HCT116 (cell line): ENCODE measurements around the gene CENPH. TPM values are rescaled to one million over a fixed set of nuclear protein-coding genes. Genes with fewer than 3 reads are reported as not detected.

ENCODE experiments used
- ATAC-seq: fragments of 200-7000 bp; cut with Tn5 transposase; 2 replicates; pipeline ENCODE4 v1.9.1; 2020; ENCODE audit warnings: mild to moderate bottlenecking, moderate library complexity
- BruUV-seq: library from RNA; stranded (reverse); fragments of 400-500 nt; replicated peaks from 2 replicates; lab custom pipeline; 2021; lab: Mats Ljungman, UMichigan
- CTCF ChIA-PET: fragments of 300-600 bp; sonication (Branson Sonifier 250); formaldehyde crosslinking; loops from one replicate; lab custom pipeline; 2021; ENCODE audit warnings: antibody characterized with exemption; lab: Charles Lee
- POLR2A ChIA-PET: fragments of 300-600, 350-600 bp; sonication (Branson Sonifier 250); formaldehyde crosslinking; loops from one replicate; lab custom pipeline; 2021; ENCODE audit warnings: antibody characterized with exemption; lab: Charles Lee
- RAD21 ChIA-PET, 2 experiments: fragments of 300-600 bp; sonication (Branson Sonifier 250); formaldehyde crosslinking; loops; one replicate each; lab custom pipeline; 2023; ENCODE audit warnings: low total read pairs in 2 of 2; ENCODE audit not compliant: uncharacterized antibody in 2 of 2, unreplicated experiment in 2 of 2, low non-redundant PET in 1 of 2; lab: Charles Lee
- DNase-seq: peaks from one replicate; pipeline ENCODE4 v3.0.0-alpha.2; 2010; ENCODE audit warnings: low read depth, low spot score
- H2AFZ ChIP-seq: fragments of 200-600 bp; shearing (Covaris generic), sonication (generic); 2 replicates; pipeline ENCODE4 v1.6.1; 2017; ENCODE audit warnings: low read depth, mixed run types, mixed read lengths, antibody characterized with exemption, low read length; ENCODE audit not compliant: poor library complexity, severe bottlenecking
- H3K27ac ChIP-seq: 2 replicates; pipeline ENCODE4 v1.5.1; 2012; ENCODE audit warnings: low read depth, low read length
- H3K27me3 ChIP-seq: fragments of 200-600 bp; sonication (generic); 2 replicates; pipeline ENCODE4 v1.6.1; 2016; ENCODE audit warnings: mixed run types, low read length, mixed read lengths; ENCODE audit not compliant: insufficient read depth
- H3K36me3 ChIP-seq, 2 experiments: fragments of 200-500 bp in 1 of 2; fragments of 200-600 bp in 1 of 2; sonication (Bioruptor generic) in 1 of 2; sonication (generic) in 1 of 2; 2 replicates each; pipeline versions ENCODE4 v1.5.1 to v1.6.1; 2014 to 2016; ENCODE audit warnings: low read length in 2 of 2, inconsistent platforms in 1 of 2, mixed read lengths in 1 of 2, mixed run types in 1 of 2; ENCODE audit not compliant: insufficient read depth in 2 of 2, control insufficient read depth in 1 of 2
- H3K4me1 ChIP-seq, 2 experiments: fragments of 200-600 bp in 1 of 2; sonication (generic) in 1 of 2; 2 replicates each; pipeline versions ENCODE4 v1.5.1 to v1.6.1; 2012 to 2017; ENCODE audit warnings: low read length in 2 of 2, inconsistent platforms in 1 of 2, mild to moderate bottlenecking in 1 of 2, mixed read lengths in 1 of 2, mixed run types in 1 of 2, moderate library complexity in 1 of 2; ENCODE audit not compliant: insufficient read depth in 2 of 2, control insufficient read depth in 1 of 2
- H3K4me2 ChIP-seq: fragments of 200-600 bp; sonication (generic); 2 replicates; pipeline ENCODE4 v1.6.1; 2017; ENCODE audit warnings: mixed run types, low read length, mixed read lengths
- H3K4me3 ChIP-seq, 2 experiments: fragments of 200-600 bp in 1 of 2; sonication (generic) in 1 of 2; replicated peaks in 1 of 2; 2 replicates each; pipeline ENCODE4 v1.5.1; 2011 to 2016; ENCODE audit warnings: low read length in 2 of 2, control low read depth in 1 of 2, low read depth in 1 of 2, mild to moderate bottlenecking in 1 of 2, mixed read lengths in 1 of 2, mixed run types in 1 of 2
- H3K79me2 ChIP-seq: fragments of 200-600 bp; sonication (generic); 2 replicates; pipeline ENCODE4 v1.6.1; 2017; ENCODE audit warnings: mild to moderate bottlenecking, mixed run types, low read length, moderate library complexity, mixed read lengths; ENCODE audit not compliant: insufficient read depth
- H3K9ac ChIP-seq: fragments of 200-600 bp; sonication (generic); 2 replicates; pipeline ENCODE4 v1.6.1; 2016; ENCODE audit warnings: low read length, mixed read lengths
- H3K9me2 ChIP-seq: fragments of 200-600 bp; sonication (generic), shearing (Covaris generic); 2 replicates; pipeline ENCODE4 v1.6.1; 2017; ENCODE audit warnings: mixed run types, mild to moderate bottlenecking, moderate library complexity; ENCODE audit not compliant: insufficient read depth
- H3K9me3 ChIP-seq, 2 experiments: fragments of 200-500 bp in 1 of 2; fragments of 200-600 bp in 1 of 2; sonication (Bioruptor generic) in 1 of 2; sonication (generic) in 1 of 2; 2 replicates each; pipeline ENCODE4 v1.6.1; 2014 to 2017; ENCODE audit warnings: low read length in 2 of 2, mixed read lengths in 2 of 2, inconsistent platforms in 1 of 2, low read depth in 1 of 2, mild to moderate bottlenecking in 1 of 2, mixed run types in 1 of 2, moderate library complexity in 1 of 2; ENCODE audit not compliant: control insufficient read depth in 1 of 2, insufficient read depth in 1 of 2
- H4K20me1 ChIP-seq: fragments of 200-600 bp; sonication (generic), shearing (Covaris generic); 2 replicates; pipeline ENCODE4 v1.6.1; 2017; ENCODE audit warnings: mixed run types, mild to moderate bottlenecking, moderate library complexity; ENCODE audit not compliant: insufficient read depth
- CBX3 ChIP-seq: IDR thresholded peaks from 2 replicates; pipeline ENCODE4 v1.6.1; 2012; ENCODE audit warnings: low read depth
- CEBPB ChIP-seq: IDR thresholded peaks from 2 replicates; pipeline ENCODE4 v1.6.1; 2012; ENCODE audit warnings: low read depth
- CTCF ChIP-seq, 3 experiments: fragments of 200-600 bp in 1 of 3; sonication (generic) in 1 of 3; IDR thresholded peaks in 2 of 3; conservative IDR thresholded peaks in 1 of 3; 2 replicates each; pipeline ENCODE4 v1.5.1; 2012 to 2017; ENCODE audit warnings: low read depth in 2 of 3, low read length in 2 of 3, antibody characterized with exemption in 1 of 3, borderline replicate concordance in 1 of 3, control low read depth in 1 of 3, mild to moderate bottlenecking in 1 of 3, mixed read lengths in 1 of 3, mixed run types in 1 of 3, moderate library complexity in 1 of 3; ENCODE audit not compliant: insufficient read depth in 1 of 3
- EZH2 ChIP-seq: fragments of 200-600 bp; sonication (generic); IDR thresholded peaks from 2 replicates; pipeline ENCODE4 v1.6.1; 2017; ENCODE audit warnings: antibody characterized with exemption, mixed run types
- EZH2phosphoT487 ChIP-seq: fragments of 200-600 bp; IDR thresholded peaks from 2 replicates; pipeline ENCODE4 v1.6.1; 2018; ENCODE audit warnings: antibody characterized with exemption, borderline replicate concordance
- FOSL1 ChIP-seq: IDR thresholded peaks from 2 replicates; pipeline ENCODE4 v1.6.1; 2012; ENCODE audit warnings: low read depth
- JUND ChIP-seq: IDR thresholded peaks from 2 replicates; pipeline ENCODE4 v1.6.1; 2012
- POLR2AphosphoS5 ChIP-seq: IDR thresholded peaks from 2 replicates; pipeline ENCODE4 v1.6.1; 2011; ENCODE audit warnings: mild to moderate bottlenecking, low read depth, low read length, moderate library complexity
- RAD21 ChIP-seq: IDR thresholded peaks from 2 replicates; pipeline ENCODE4 v1.6.1; 2012; ENCODE audit warnings: low read depth, mild to moderate bottlenecking
- REST ChIP-seq: IDR thresholded peaks from 2 replicates; pipeline ENCODE4 v1.6.1; 2012; ENCODE audit warnings: low read depth
- SIN3A ChIP-seq: IDR thresholded peaks from 2 replicates; pipeline ENCODE4 v1.6.1; 2012; ENCODE audit warnings: low read depth
- SP1 ChIP-seq: IDR thresholded peaks from 2 replicates; pipeline ENCODE4 v1.6.1; 2012; ENCODE audit warnings: low read depth
- SRF ChIP-seq: IDR thresholded peaks from 2 replicates; pipeline ENCODE4 v1.6.1; 2012; ENCODE audit warnings: low read depth
- YY1 ChIP-seq: IDR thresholded peaks from 2 replicates; pipeline ENCODE4 v1.6.1; 2011; ENCODE audit warnings: low read length, low read depth, moderate library complexity, mild to moderate bottlenecking; ENCODE audit not compliant: insufficient replicate concordance; ENCODE audit errors: extremely low read depth
- ZFX ChIP-seq: fragments of 450-650 bp; IDR thresholded peaks from 2 replicates; pipeline ENCODE4 v1.6.1; 2017
- intact Hi-C: fragments of 100-400 bp; cut with micrococcal nuclease; formaldehyde crosslinking; loops from 2 replicates; pipeline ENCODE4 v1.10.0; 2022
- total RNA-seq: library from RNA; stranded (reverse); gene quantifications from one replicate; pipeline ENCODE4 v1.2.1, GENCODE V29; 2021; ENCODE audit not compliant: unreplicated experiment
- TF ChIP-seq, protein P1 (sequence below): IDR thresholded peaks from 2 replicates; pipeline ENCODE4 v1.6.1; 2012

The CENPH gene
- total RNA-seq, 1 experiment from 2014 or later, result 23.4 TPM

DNA sequence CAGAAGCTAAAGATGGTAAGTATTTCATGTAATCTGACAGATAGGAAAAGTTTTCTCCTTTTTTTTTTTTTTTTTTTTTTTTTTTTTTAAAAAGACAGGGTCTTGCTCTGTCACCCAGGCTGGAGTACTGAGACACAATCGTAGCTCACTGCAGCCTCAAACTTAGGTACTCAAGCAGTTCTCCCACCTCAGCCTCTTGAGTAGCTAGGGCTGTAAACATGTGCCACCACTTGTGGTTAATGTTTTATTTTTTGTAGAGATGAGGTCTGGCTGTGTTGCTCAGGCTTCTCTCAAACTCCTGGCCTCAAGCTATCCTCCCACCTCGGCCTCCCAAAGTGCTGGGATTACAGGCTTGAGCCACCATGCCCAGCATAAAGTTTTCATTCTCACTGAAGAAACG is 63.1 kb downstream of the CENPH start:
- Histone ChIP-seq H3K27me3 (no peaks in the 10 kb centered on the region), H3K36me3 (peaks cover 2 to 5% of the 10 kb centered on the region in 2 experiments; a peak in 3 of 4 replicates), H3K4me2 (no peak overlapping the region), H3K4me1 (peaks cover 12 to 28% of the 10 kb centered on the region in 2 experiments), H3K9me3 (no peaks in the 10 kb centered on the region), H2AFZ (no peak overlapping the region), H4K20me1 (no peaks in the 10 kb centered on the region), H3K79me2 (peaks cover 72% of the 10 kb centered on the region), H3K4me3 (no peak overlapping the region), H3K27ac (no peak overlapping the region), H3K9ac (no peak overlapping the region), H3K9me2 (no peaks in the 10 kb centered on the region)
- POLR2A ChIA-PET, result no interaction called here
- ATAC-seq (no peak), DNase-seq (no peak)
- no TSS peak for BruUV-seq
- intact Hi-C loops, result no loop called here
- CTCF ChIA-PET, result interaction anchor here (1.3 kb wide), 1 partner anchor 13 kb away, joined by 5 read pairs; no protein-coding TSS in a partner anchor
- TF ChIP-seq REST (no peak), CEBPB (no peak), YY1 (no peak), CTCF (IDR thresholded peaks at IDR 0.05 in 2 of 3, conservative IDR thresholded peaks at IDR 0.05 in 1 of 3; ENCODE audit: borderline replicate concordance in 1 of 3, insufficient read depth in 1 of 3, low read depth in 2 of 3, low read length in 2 of 3) (no peak), RAD21 (no peak), POLR2AphosphoS5 (no peak), JUND (no peak), ZFX (no peak), SIN3A (no peak), EZH2 (no peak), FOSL1 (no peak), CBX3 (no peak), SP1 (no peak), SRF (no peak), EZH2phosphoT487 (no peak)
- TF ChIP-seq, protein P1, sequence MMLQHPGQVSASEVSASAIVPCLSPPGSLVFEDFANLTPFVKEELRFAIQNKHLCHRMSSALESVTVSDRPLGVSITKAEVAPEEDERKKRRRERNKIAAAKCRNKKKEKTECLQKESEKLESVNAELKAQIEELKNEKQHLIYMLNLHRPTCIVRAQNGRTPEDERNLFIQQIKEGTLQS, result no peak
- RAD21 ChIA-PET, result no interaction called here
